Measurements from ENCODE around the gene PRKCB. TPM values are rescaled to one million over a fixed set of nuclear protein-coding genes. Genes with fewer than 3 reads are reported as not detected.
"Not testable (repeated sequence)": the region's sequence is repeated elsewhere in the genome, so short reads cannot be mapped to it uniquely, and the experiment has no call there.

Gene PRKCB
- total RNA-seq, 1 experiment from 2014 or later = under 0.01 TPM

GRCh38 chr16:24221219-24221618 lies 385.4 kb downstream of the PRKCB start:
- DNase-seq (ENCODE audit: low spot score) = no peak

- DNase-seq (ENCODE audit: low spot score) = no peak
Measured at GRCh38 chr16:24228514-24228913, 392.7 kb downstream of the PRKCB start.

- no peak for DNase-seq (ENCODE audit: low spot score)
Measured at GRCh38 chr16:24232936-24233335, 397.2 kb downstream of the PRKCB start.

- DNase-seq (ENCODE audit: low spot score) = no peak
Measured at GRCh38 chr16:24234737-24235136, 399.0 kb downstream of the PRKCB start.

GRCh38 chr16:24235806-24236205 lies 400.0 kb downstream of the PRKCB start:
- no peak for DNase-seq (ENCODE audit: low spot score)

GRCh38 chr16:24238846-24239245 lies 403.1 kb downstream of the PRKCB start:
- DNase-seq (ENCODE audit: low spot score) = not testable (repeated sequence)

GRCh38 chr16:24246911-24247607 lies 411.3 kb downstream of the PRKCB start:
- DNase-seq (ENCODE audit: low spot score) = no peak

- DNase-seq (ENCODE audit: low spot score) = peak; percentile 7
Measured at GRCh38 chr16:24253192-24253591, 417.4 kb downstream of the PRKCB start.

- peak; percentile 11 for DNase-seq (ENCODE audit: low spot score)
Measured at GRCh38 chr16:24255456-24256371, 419.9 kb downstream of the PRKCB start, which contains the start of gene CACNG3. TSS of gene CACNG3 (plus strand) at chr16:24256335. CDS start at chr16:24256755, 420 bp downstream.

GRCh38 chr16:24257958-24258357 lies 422.2 kb downstream of the PRKCB start:
- no peak for DNase-seq (ENCODE audit: low spot score)

GRCh38 chr16:24258791-24259190 lies 423.0 kb downstream of the PRKCB start:
- DNase-seq (ENCODE audit: low spot score) = no peak

- DNase-seq (ENCODE audit: low spot score) = no peak
Measured at GRCh38 chr16:24262816-24263215, 427.0 kb downstream of the PRKCB start.

Other genes with a start within 250 kb of the PRKCB start
- 226 and 245 TPM in 2 replicates for gene NDUFAB1, start 239.7 kb upstream of the PRKCB start, total RNA-seq (2014; rRNA removed; shearing (Covaris generic))
- 10.4 and 10.5 TPM in 2 replicates for gene PALB2, start 194.7 kb upstream of the PRKCB start, total RNA-seq (2014; rRNA removed; shearing (Covaris generic))
- 74.7 and 75.2 TPM in 2 replicates for gene DCTN5, start 194.5 kb upstream of the PRKCB start, total RNA-seq (2014; rRNA removed; shearing (Covaris generic))
- 53.2 and 65.5 TPM in 2 replicates for gene PLK1, start 157.1 kb upstream of the PRKCB start, total RNA-seq (2014; rRNA removed; shearing (Covaris generic))
- gene ERN2, start 122.8 kb upstream of the PRKCB start, total RNA-seq (2014; rRNA removed; shearing (Covaris generic)) = not detected in 2 replicates
- gene CHP2, start 81.0 kb upstream of the PRKCB start, total RNA-seq (2014; rRNA removed; shearing (Covaris generic)) = not detected in 2 replicates